Endometrium (tissue), 2 donors: ENCODE results near the gene GRID2.

ENCODE experiments used
- FAIRE-seq: peaks from 2 replicates; lab custom pipeline; 2012; peaks lifted over from hg19 to GRCh38; lab: Jason Lieb, UNC
- donor health status: control.
- donor health status: control.

The GRID2 gene

DNA sequence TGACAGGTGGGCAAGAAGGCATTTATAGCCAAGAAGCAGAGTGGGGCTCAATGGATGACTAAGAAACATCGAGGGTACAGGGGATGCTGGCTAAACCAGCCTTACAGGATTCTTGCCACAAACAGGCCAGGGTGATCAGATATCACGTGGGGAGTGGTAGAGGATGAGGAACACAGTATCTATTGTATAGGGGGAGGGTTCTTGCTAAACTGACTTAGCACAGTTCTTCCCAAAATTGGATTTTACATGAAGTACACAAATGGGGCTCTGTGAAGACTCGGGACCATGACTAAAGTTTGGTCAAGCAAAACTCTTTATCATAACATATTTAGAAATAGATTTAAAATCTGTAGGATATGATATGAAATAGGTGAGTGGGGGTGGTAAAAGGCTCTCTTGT is 1380.8 kb downstream of the GRID2 start:
- no peak for FAIRE-seq

DNA sequence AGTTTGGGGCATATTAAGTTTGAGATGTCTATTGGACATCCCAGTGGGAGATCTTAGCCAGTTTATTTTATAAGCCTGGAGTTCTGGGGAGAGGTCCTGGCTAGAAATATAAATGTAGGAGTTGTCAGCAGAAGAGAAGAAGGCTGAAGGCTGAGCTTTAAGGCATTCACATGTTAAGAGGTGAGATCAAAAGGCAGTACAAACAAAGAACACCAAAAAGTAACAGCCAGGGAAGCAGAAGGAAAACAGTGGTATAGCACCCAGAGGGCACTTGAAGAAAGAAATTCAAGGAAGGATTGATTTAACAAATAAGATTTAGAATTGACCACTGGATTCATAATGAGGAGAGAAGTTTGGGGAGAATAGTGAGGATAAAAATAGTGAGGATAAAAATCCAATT is 1383.5 kb downstream of the GRID2 start:
- no peak for FAIRE-seq

DNA sequence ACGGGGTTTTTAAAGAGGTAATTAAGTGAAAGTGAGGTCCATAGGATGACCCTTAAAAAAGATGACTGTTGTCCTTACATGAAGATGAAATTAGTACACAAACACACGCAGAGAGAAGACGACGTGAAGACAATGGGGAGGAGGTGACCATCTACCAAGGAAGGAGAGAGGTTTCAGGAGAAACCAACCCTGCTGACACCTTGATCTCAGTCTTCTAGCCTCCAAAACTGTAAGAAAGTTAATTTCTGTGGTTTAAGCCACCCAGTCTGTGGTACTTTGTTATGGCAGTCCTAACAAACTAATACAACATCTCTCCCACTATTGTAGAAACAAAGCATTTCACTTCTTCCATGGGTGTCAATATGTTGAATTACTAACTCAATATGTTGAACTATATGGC is 1385.2 kb downstream of the GRID2 start:
- no peak for FAIRE-seq

DNA sequence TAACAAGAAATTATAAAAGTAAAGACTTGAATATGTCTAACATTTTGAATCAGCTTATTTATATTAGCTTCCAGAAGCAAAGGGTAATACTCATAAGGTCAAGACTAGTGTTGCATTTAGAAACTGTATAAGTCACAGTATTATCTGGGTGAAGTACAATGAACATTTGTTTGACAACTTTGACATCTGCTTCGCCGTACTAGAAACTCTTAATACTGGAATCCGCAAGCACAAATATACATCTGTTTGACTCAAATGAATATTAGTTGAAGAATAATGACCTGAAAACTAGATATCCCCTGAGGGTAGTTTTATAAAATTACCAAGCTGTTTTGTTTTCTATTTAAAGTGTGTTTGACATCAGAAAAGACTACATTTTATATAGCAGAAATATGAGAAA is 1389.4 kb downstream of the GRID2 start:
- FAIRE-seq = no peak

- no peak for FAIRE-seq
These were observed 1394.9 kb downstream of the GRID2 start for GRCh38 chr4:93698686-93699085.

DNA sequence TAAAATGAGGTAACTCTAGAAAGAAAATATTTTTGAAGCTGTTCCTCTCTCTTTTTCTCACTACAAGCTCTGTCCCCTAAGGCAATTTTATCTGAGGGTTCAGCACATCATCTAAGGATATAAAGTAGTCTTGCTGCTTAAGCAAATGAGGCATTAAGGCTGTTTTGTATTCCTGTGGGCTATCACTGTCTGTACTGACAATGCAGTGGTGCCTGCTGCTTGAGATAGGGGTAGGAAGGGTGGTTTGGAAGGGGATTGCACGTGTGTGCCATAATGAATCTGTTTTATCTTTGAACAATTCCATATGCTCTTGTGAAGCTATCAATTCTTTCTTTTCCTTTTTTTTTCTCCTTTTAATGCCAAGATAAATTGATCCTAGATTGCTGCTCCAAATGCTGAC is 1396.8 kb downstream of the GRID2 start:
- FAIRE-seq = no peak

DNA sequence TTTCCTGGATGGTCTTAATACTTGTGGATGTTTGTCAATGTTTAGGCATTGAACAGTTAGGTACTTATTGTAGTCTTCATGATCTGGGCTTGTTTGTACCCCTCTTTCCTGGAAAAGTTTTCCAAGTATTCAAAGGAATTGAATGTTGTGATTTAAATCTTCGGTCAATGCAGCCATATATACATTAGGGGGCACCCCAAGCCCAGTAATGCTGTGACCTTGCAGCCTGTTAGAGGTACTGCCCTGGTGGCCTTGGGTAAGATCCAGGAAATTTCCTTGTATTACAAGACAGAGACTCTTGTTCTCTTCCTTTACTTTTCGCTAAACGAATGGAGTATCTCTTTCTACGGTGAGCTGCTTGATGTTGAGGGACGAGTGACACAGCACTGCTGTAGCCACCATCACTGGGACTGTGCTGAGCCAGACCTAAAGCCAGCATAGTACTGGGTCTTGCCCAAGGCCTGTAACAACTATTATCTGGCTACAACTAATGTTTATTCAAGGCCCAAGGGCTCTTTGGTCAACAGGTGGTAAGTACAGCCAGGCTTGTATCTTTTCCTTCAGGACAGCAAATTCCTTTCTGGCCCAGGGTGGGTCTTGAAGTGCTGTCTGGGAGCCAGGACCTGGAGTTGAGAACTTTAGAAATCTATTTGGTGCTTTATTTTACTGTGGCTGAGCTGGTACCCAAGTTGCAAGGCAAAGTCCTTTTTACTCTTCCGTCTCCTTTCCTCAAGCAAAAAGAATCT is 1406.5 kb downstream of the GRID2 start:
- no peak for FAIRE-seq

DNA sequence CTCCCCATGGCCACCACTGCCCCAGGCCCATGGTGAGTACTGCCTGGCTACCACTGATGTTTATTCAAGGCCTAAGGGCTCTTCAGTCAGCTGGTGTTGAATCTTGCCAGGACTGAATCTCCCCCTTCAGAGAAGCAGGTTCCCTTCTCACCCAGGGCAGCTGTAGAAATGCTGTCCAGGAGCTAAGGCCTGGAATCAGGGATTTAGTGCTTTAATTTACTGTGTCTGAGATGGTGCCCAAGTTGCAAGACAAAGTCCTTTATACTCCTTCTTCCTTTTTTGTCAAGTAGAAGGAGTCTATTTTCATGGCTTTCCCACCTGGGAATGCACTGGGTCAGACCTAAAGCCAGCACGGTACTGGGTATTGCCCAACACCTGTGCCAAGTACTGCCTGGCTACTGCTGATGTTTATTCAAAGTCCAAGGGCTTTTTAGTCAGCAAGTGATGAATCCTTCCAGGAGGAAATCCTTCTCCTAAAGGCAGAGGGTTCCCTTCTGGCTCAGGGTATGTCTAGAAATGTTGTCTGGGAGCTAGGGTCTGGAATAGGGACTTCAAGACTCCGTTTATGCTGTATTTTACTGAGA is 1407.2 kb downstream of the GRID2 start:
- no peak for FAIRE-seq

GRCh38 chr4:93718233-93718632 is 1414.5 kb downstream of the GRID2 start:
- no peak for FAIRE-seq

GRCh38 chr4:93719552-93719951 is 1415.8 kb downstream of the GRID2 start:
- no peak for FAIRE-seq

GRCh38 chr4:93722446-93722845 is 1418.7 kb downstream of the GRID2 start:
- no peak for FAIRE-seq

DNA sequence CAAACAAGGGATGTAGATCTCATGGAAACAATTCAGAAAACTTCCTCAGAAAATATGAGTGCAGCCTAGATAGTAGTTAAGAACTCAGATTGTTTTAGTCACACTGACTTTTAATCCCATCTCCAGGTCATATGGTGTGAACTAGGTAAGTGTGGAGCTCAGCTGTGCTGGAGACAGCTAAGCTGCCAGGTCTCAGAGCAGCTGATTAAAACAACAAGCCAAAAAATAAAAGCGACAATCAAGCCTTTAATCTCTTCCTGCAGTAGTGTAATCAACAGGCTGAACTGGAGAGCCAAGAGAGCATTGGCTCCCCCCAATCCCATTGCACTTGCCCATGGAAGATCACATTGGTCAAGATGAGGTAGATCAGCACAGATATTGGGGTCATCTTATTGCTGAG is 1426.5 kb downstream of the GRID2 start:
- no peak for FAIRE-seq

DNA sequence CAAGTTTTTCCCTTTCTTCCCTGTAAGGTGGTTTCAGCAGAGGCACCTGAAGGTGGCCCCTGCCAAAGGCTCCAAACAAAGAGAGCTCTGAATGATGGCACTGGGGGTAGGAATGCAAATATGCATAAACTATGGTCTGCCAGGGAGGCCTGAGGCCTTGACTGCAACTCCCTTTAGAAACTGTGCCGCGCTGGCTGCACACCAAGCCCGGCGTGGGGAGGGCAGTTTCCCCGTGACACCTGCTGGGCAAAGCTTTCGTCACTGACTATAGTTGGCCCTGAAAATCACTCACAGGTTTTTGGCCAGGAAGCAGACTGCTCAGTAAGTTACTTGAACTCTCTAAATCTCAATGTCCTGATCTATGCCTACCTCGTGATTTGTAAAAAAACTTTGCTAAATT is 1427.0 kb downstream of the GRID2 start:
- FAIRE-seq = no peak

DNA sequence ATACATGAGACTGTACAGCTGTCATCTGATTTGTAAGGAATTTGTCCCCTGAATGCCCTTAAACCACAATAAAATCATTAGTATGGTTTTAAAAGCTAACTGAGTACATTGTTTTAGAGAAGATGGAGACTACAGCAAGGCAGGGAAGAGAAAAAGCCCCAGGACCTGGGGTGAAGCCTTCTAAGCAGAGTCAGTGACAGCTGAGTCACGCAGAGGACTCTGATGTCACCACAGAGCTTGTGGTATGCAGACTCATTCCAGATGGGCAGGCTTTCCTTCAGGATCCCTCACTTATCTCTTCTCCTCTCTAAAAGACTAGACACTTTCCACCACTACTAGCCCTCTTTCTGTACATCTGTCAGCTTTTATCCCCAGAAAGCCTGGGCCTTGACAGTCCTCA is 1427.7 kb downstream of the GRID2 start:
- no peak for FAIRE-seq

GRCh38 chr4:93732509-93732908 is 1428.7 kb downstream of the GRID2 start:
- FAIRE-seq = no peak

DNA sequence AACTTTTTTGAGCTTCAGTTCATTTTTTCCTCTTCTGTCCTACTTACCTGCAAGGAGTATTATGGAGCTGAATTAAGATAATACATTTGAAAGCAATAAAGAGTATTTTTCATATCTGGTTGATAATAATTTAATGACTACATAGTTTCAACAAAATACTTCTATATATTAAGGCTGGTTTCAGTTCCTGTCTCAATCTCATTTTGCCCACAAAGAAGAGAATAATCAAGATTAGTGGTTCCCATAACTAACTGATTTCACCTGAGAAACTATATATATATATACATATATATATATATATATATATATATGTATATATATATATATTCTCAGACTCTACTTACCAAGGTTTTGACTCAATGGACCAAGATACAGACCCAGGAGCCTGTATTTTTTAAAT is 1437.1 kb downstream of the GRID2 start:
- no peak for FAIRE-seq

GRCh38 chr4:93743022-93743421 is 1439.3 kb downstream of the GRID2 start:
- FAIRE-seq = no peak

DNA sequence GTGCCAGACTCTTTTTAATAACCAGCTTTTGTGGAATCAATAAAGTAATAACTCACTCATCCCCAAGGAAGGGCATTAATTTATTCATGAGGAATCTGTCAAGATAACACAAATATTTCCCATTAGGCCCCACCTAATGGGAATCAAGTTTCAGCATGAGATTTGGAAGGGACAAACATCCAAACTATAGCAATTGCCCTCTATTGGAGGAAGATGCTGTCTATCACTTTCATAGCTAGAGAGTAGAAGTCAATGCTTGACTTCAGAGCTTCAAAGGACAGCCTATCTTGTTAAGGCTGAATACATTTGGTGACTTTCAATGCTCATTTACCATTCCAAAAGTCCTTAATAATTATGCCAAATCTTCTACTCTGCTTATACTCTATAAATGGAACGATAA is 1439.9 kb downstream of the GRID2 start:
- no peak for FAIRE-seq

DNA sequence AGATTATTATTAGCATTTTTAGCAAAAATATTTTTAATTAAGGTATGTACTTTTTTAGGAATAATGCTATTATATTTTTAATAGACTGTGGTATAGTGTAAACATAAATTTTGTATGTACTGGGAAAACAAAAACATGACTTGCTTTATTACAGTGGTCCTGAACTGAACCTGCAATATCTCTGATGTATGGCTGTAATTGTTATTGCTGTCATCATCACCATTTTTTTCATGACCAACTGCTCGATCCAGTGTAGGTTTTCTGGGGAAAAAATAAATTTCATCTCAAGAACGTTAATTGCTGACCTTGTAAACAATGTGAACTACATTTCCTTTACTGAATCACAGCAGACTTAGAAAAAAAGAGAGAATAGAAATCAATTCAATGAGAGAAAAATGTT is 1441.2 kb downstream of the GRID2 start:
- FAIRE-seq = no peak

GRCh38 chr4:93746031-93746430 is 1442.3 kb downstream of the GRID2 start:
- no peak for FAIRE-seq

DNA sequence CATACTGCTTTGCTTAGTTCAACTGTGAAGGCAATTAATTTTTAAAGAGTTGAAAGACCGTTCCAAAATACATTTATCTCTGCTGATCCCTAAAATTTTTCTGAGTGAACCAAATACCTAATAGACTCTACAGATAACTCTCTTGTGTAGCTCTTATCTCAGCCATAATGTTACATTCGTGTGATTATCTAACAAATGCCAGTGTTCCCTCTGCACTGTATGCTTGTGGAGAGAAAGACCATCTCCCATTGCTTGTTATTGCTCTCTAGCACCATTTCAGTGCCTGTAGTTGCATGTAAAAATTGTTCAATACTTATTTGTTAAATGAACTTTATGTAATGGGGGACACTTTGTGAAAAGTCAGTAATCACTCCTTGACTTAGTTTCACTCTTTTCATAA is 1443.5 kb downstream of the GRID2 start:
- FAIRE-seq = no peak

DNA sequence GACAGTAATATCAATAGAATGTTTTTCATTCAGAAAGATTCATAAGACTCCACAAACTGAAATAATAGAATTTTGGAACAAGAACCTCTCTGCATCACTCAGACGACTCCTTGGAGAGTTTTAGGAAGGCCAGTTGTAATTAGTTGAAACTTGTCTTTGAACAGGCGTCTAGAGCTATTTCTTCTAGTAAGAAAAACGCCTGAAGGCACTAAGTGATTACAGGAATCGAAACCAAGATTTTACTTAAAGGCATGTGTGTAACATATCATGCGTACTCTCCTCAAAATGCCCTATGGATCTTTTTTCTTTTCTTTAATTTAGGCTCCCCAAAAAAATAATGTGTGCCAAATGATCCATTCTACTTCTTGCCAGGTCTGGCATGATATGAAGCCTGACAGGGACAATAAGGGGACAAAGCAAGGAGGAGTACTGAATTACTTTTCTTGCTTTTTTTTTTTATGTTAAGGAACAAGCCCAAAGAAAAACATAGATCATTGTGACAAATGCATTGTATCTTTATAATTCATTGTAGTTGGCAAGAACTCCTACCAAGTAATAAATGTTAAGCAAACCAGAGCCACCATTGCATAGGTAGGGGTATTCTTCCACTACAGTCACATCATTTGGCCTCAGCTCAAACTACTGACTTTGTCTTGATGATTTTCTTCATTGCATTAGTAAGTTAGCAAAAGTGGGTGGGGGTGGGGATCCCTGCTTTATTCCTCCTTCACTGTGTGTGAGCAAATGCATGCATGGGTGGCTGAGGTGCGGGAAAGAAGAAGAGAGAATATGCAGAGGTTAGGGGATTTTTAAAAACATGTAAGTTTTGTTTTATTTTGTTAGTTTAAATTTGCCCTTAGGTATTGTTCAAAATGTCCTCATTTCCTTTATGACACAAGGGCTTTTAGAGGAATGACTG is 1444.9 kb downstream of the GRID2 start:
- FAIRE-seq = no peak

DNA sequence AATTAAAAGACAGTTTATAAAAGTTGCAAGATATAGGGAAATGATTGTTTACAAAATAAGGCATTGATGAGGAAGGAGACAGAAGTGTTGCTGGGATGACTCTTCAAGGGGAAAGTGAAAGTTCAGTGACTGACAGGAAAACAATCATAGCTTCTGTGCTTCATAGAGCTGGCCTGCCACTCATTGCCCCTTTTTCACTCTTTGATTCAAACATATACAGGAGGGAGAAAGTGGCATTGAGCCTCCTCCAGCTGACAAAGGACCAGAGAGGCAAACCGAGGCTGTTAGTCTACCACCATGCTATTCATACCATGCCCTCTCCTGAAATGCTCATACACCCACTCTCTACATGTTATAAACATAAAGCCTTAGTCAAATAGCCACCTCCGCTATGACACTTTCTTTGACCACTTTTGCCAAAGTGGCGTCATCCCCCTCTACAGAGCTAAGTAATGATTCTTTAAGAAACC is 1445.6 kb downstream of the GRID2 start:
- no peak for FAIRE-seq
